Activated CD8-positive, alpha-beta memory T cell treated with anti-CD3 and anti-CD28 coated beads, Interleukin-2, amount 50 U/mL, for 1 hour (primary cell): ENCODE results near the gene GLT1D1.
"Not testable (repeated sequence)": the region's sequence is repeated elsewhere in the genome, so short reads cannot be mapped to it uniquely, and the experiment has no call there.

ENCODE experiments used
- DNase-seq: peaks from one replicate; pipeline ENCODE4 v3.0.0-alpha.2; 2020; ENCODE audit errors: extremely low read depth

The GLT1D1 gene

DNA sequence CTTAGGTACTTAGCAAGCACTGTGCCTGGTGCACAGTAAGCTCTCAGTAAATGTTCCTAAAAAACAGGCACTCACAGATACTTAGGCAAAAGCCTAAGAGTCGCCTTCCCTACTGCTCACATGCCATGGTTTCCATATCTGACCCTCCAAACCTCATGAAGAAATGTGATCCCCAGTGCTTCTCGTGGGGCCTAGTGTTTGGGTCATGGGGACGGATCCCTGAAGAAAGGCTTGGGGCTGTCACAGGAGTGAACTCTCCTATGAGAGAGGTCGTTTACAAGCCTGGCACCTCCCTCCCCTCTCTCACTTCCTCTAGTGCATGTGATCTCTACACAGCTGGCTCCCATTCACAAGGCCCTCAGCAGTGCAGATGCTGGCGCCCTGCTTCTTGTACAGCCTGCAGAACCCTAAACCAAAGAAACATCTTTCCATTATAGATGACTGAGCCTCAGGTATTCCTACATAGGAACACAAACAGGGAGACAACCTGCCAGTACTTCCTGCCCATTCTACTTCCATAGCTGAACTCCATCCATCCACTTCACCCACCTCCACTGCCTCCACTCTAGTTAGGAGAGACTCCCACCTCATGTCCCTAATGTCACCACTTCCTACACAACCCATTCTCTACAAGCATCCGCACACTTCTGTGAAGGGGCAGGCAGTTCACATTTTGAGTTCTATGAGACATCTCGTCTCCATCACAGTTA is 32.4 kb upstream of the GLT1D1 start:
- no peak for DNase-seq

DNA sequence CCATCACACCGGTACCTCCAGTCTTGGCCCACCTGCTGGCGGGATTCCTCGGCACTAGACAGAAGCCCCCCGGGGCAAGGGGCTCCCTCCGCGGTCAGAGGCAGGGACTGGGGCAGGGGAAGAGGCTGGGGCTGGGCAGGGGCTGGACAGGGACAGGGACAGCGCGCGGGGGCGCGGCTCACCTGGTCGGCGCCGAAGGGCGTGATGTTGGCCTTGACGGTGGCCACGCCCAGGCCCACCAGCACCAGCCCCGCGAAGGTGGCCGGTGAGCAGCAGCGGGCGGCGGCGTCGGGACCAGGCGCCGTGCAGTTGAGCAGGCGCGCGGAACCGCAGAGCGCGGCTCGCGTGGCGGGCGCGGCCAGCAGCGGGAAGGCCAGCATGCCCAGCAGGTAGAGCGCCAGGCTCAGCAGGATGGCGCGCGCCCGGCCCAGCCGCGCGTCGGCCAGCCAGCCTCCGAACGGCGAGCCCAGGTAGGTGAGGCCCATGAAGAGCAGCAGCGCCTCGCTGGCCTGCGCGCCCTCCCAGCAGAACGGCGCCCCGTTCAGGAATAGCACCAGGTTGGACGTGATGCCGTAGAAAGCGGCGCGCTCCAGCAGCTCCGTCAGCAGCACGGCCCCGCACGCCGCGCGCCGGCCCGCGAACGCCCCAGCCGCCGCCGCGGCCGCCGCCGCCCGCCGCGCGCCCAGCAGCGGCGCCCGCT is 29.9 kb upstream of the GLT1D1 start:
- DNase-seq, result no peak

DNA sequence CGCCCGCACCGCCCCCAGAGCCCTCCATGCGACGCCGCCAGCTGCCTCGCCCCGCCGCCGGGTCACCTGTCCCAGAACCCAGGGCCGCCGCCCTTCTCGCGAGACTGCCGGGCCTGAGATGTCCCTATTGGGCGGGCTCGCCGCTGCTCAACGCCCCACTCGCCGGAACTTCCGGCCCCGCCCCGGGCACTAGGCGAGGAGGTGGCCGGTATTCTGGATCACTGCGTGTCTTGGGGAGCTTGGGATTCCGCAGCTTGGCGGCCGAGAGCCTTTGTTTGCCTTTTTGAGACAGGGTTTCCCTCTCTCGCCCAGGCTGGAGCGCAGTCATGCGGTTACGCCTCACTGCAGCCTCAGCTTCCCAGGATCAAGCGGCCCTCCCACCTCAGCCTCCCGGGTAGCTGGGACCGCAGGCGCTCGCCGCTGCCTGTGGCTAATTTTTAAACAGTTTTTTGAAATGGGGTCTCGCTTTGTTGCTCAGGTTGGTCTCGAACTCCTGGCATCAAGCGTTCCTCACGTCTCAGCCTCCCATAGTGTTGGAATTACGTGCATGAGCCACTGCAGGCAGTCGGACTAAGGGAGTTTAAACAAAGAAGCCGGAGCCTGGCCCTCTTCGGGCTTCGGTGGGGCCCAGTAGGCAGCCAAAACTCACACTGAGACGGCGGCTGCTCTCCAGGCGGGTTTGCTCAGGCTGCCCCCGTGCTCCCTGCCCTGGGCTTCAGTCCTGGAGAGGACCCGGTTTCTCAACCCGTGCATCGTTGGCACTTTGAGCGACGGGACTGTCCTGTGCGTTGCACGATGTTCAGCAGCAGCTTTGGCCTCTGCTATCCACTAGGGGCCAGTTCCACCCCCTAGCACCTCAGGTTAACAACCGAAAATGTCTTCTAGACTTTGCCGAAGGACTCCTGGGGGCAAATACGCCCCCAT is 29.1 kb upstream of the GLT1D1 start, which contains the start of gene SLC15A4:
Gene SLC15A4 (minus strand): TSS at position 43 of the 924 bp plus-strand sequence. CDS start 15 bp downstream, at position 28.
- DNase-seq, result peak; percentile 80

DNA sequence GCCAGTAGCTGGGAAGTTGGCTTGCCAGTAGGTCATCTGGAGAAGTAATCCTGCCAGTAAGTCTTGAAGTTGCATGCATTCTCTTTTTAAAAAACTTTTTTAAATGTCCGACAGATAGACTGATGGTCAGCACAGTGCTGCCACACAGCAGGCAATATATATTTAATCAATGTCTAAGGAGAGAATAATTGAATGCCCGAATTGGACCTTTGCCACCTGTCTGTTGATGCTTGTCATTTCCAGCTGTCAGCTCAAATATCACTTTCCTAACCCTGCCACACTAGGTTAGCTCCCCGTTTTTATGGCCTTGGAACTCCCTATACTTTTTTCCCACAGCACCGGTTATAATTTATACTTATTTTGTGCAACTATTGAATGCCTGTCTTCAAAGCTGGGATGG is 27.4 kb upstream of the GLT1D1 start:
- DNase-seq, result no peak

DNA sequence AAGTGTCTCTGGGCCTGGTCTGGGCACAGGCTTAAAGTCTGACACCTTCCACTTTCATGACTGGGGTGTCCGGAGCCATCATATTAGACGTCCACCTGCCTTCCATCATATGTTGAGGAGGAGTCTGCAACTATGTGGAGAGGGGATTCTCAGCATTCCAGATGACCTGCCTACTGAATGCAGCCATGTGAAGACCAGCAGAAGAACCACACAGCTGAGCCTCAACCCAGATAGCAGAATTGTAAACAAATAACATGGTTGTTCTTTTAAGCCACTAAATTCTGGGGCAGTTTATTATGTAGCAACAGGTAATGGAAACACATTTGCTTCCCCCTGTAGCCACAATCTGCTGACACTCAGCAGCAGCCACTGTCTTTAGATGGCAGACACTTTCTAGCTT is 25.6 kb upstream of the GLT1D1 start:
- no peak for DNase-seq

DNA sequence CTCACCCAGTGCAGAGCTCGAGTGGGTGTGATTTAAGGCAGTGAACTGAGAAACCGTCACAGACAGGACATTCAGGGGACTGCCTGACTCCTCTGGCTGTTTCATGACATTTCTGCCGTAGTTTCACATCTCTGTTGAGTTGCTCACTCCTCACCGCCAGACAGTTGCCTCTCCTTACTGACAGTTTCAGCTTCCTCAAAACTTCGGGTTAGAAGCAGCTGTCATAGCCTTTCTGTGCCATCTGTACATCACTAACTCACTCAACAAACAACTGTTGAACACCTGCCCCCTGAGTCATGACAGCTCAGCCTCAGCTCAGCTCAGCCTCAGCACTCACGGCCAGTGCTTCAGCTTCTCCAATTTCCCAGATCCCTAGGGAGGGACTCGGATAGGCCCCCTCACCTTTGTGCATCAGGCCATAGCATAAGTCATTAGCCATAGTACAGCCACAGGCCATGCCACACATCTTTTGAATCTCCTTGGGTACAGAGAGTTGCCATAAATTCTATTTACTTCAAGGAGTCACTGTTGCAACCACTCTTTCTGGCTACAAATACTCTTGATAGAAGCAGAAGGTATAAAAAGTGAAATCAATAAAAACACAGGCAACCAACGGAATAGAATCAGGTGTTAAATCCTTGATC is 23.3 kb upstream of the GLT1D1 start:
- DNase-seq, result no peak

DNA sequence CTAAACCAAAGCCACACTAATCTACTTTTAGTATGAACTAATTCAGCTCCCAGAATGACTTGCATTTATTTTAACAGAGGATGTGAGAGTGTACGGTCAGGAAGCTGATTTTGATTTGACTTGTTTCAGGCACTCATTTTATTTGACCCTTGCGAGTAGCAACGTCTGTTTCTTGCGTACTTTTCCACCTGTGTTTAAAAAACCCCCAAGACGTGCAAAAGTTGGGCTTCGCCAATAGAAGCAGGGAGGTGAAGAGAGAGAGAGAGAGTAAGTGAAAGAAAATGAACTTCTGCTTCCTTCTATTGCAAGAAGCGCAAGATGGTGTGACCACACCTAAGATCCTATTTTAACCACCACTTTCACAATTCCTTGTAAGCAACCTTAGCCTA is 22.8 kb upstream of the GLT1D1 start:
- no peak for DNase-seq

DNA sequence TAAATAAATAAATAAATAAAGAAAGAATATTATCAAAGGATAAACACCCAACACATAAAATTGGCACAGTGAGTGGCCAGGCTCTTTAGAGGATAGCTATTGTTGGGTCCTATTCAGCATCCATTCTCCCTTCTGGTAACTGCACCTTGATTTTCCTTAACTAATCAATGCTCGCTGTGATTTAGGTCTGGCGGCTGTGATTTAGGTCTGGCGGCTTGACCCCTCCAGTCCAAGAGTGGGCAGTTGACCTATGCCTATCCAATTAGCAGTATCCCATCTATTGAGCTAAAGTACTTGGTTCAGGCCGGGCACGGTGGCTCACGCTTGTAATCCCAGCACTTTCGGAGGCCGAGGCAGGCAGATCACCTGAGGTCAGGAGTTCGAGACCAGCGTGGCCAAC is 19.9 kb upstream of the GLT1D1 start:
- no peak for DNase-seq

DNA sequence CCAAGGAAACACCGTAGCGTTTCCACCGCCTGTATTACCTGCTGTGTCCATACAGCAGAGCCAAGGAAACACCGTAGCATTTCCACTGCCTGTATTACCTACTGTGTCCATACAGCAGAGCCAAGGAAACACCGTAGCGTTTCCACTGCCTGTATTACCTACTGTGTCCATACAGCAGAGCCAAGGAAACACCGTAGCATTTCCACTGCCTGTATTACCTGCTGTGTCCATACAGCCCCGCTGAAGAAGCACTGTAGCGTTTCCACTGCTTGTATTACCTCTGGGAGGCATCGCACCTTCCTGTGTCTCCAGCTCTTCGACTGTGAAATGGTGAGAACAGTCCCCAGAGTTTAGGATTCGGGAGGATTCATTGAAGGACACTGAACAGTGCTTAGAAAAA is 13.4 kb upstream of the GLT1D1 start:
- not testable (repeated sequence) for DNase-seq

DNA sequence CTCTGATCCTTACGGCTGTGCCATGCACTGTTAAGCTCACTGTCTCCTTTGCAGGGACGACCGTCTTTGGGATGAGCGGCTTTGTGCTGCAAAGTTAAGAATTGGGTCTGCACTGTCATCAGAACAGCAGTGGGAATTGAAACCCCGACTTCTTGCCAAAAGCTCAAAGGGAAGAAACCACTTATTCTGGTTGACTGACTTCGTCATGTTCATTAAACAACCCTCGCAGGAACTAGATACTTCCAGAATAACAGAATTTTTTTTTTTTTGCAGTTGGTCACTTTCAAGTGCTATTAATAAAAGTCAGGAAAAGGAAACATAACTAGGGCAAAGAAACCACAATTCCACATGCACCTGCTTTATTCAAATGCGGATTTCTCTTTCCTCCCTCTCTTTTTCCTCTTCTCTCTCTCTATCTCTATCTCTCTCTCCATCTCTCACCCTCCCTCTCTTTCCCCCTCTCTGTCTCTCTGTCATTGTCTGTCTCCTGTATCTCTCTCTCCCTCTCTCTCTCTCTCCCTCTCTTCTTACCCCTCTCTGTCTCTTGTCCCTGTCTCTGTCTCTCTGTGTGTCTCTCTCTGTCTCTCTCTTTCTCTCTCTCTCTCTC is 12.3 kb upstream of the GLT1D1 start:
- no peak for DNase-seq

DNA sequence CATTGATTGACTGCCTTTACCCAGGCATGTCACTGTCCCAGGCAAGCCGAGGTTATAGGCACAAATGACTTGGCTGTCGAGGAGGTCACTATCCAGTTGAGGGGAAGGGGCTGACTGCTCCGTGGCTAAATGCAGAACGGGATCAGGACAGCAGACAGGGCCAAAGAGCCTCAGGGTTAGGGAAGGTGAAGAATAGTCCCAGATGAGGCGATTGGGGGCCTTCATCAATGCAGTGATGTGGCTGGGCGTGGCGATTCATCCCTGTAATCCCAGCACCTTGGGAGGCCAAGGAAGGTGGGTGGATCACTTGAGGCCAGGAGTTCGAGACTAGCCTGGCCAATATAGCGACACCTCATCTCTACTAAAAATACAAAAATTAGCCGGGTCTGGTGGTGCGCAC is 10.7 kb upstream of the GLT1D1 start:
- DNase-seq, result no peak

DNA sequence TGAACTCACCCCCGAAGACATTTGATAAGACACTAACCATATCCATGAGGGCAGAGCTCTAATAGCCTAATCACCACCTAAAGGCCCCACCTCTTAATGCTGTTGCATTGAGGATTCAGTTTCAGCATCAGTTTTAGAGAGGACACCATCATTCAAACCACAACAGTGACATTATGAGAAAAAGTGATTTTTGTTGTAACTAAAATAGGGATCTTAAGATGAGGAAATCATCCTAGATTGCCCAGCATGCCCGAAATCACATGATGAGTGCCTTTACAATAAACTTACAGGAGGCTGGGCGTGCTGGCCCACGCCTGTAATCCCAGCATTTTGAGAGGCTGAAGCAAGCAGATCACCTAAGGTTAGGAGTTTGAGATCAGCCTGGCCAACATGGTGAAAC is 9.7 kb upstream of the GLT1D1 start:
- DNase-seq, result no peak

DNA sequence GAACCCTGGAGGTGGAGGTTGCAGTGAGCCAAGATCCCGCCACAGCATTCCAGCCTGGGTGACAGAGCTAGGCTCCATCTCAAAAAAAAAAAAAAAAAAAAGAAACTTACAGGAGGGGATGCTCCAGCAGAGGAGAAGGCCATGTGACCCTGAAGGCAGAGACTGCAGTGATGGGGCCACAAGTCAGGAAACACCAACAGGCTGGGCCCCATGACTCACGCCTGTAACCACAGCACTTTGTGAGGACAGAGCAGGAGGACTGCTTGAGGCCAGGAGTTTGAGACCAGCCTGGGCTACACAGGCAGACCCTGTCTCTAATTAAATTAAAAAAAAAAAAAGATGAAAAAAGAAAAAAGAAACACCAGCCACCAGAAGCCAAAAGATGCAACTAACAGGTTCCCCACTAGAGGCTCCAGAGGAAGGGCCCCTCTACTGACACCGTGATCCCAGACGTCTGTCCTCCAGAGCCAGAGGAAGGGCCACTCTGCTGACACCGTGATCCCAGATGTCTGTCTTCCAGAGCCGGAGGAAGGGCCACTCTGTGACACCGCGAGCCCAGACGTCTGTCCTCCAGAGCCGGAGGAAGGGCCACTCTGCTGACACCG is 9.1 kb upstream of the GLT1D1 start:
- no peak for DNase-seq

DNA sequence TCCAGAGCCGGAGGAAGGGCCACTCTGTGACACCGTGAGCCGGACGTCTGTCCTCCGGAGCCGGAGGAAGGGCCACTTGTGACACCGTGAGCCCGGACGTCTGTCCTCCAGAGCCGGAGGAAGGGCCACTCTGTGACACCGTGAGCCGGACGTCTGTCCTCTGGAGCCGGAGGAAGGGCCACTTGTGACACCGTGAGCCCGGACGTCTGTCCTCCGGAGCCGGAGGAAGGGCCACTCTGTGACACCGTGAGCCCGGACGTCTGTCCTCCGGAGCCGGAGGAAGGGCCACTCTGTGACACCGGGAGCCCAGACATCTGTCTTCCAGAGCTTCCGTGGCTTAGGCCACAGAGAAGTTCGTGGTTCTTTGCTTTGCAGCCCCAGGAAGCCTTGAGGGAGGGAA is 6.6 kb upstream of the GLT1D1 start:
- not testable (repeated sequence) for DNase-seq

DNA sequence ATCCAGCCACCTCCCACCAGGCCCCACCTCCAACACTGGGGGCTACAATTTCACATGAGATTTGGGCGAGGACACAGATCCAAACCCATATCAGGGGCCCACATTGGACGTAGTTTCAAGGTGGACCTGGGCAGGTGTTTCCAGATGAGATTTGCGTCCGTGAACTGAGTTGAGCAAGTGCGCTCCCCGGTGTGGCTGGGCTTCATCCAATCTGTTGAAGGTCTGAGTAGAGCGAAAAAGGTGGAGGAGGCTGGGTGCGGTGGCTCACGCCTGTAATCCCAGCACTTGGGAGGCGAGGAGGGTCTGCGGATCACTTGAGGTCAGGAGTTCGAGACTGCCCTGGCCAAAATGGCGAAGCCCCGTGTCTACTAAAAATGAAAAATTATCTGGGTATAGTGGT is 4.9 kb upstream of the GLT1D1 start:
- DNase-seq, result no peak

DNA sequence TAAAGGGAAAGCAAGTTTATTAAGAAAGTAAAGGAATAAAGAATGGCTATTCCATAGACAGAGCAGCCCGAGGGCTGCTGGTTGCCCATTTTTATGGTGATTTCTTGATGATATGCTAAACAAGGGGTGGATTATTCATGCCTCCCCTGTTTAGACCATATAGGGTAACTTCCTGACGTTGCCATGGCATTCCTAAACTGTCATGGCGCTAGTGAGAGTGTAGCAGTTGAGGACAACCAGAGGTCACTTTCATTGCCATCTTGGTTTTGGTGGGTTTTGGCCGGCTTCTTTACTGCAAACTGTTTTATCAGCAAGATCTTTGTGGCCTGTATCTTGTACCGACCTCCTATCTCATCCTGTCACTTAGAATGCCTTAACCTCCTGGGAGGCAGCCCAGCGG is 3.5 kb upstream of the GLT1D1 start:
- not testable (repeated sequence) for DNase-seq

DNA sequence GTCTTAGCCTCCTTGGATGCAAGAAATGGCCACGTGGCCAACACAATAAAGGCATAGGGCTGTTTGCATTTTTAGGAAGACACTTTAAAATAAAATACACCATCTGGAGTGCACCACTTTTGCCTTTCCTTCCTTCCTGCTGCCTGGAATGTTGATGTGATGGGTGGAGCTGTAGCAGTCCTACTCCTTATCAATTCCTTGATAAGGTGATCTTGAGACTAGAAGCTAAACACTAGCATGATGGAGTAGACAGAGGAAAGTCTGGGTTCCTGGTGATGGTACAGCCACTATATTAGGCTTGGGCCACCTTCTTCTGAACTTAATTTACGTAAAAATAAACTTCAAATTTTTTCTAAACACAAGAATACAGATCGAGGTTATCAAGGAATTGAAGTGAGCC is 2.9 kb upstream of the GLT1D1 start:
- DNase-seq, result no peak

DNA sequence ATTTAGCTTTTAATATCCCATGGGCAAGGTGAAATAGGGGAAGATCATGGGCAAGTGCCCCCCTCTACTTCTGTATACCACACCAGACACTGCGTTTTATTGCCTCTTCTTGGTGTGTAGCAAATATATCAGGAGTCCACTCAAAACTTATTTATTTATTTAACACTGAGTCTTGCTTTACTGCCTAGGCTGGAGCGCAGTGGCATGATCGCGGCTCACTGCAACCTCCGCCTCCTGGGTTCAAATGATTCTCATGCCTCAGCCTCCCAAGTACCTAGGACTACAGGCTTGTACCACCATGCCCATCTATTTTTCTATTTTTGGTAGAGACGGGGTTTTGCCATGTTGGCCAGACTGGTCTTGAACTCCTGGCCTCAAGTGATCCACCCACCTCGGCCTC is 1.8 kb upstream of the GLT1D1 start:
- DNase-seq, result not testable (repeated sequence)

DNA sequence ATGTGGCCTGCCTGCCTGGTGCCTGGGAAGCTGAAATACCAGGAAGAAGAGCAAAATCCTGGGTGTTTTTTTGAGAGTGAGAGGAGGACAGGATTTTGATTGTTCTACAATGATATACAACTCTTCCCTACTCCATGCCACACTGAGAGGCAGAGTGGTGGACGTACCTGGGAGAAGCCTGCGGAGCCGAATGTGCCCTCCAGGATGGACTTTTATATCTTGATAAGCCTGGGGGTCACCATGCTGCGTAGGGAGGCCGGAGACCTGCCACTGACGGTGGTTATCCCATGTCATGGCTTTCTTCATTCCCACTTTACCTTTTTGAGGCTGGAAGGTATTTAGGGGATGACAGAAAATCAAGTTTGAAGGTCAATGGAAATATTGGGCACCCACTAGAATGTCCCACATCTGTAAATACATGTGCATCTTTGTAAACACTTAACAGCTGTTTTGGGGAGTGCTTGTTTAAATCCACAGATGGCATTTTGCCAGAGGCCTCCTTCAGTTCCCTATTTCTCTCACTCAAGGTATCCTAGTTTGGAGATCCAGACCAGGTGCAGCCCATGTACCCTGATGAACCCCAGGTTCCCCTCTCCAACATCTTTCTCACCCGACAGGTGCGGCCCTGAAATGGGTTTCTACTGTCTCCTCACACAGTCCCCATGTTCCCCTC is 1.1 kb upstream of the GLT1D1 start:
- DNase-seq, result no peak

DNA sequence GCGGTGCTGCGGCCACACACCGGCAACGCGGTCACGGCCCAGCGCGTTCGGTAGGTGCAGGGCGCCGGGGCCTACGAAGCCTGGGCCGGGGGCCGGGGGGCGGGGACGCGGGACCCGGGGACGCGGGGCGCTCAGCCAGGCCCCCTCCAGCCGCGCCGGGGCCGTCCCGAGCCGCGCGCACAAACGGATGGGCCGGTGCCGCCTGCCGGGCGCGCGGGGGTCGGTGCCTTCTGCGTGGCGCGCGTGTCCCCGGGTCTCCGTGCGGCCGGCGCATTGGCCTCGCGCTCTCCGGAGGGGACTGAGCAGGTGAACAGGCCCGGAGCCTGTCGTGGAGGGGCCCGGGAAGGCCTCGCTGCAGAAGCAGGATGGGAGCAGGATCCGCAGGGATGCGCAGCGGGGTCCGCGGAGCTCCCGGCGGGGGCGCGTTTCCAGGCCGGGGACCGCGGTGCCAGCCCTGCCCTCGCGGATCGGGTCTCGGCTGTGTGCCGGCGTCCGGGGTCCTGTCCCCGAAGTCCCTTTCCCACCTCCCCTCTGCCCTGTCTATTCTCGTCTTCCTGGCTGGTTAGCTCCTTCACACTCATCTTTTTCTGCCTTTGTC is 421 bp downstream of the GLT1D1 start:
- DNase-seq, result no peak
